Renal cortex interstitium (tissue), 11 donors: ENCODE results near the gene CD200R1L. TPM values are rescaled to one million over a fixed set of nuclear protein-coding genes. Genes with fewer than 3 reads are reported as not detected.

Source experiments
- DNase-seq, 11 donors: peaks; one replicate each; pipeline ENCODE4 v3.0.0-alpha.2; 2013; ENCODE audit warnings: low read depth in 9 of 11, low spot score in 4 of 11; ENCODE audit errors: extremely low read depth in 1 of 11
- polyA plus RNA-seq, 3 donors: library from polyadenylated mRNA; unstranded; fragments of 120-200 nt; gene quantifications; one replicate each; pipeline ENCODE4 v1.2.1, GENCODE V29; 2013; ENCODE audit not compliant: insufficient read length in 3 of 3

CD200R1L gene
- polyA plus RNA-seq, 3 donors: not detected

- no peak for DNase-seq
These were observed 17.6 kb downstream of the CD200R1L start for GRCh38 chr3:112829046-112829445.

GRCh38 chr3:112822064-112823055, 24.3 kb downstream of the CD200R1L start:
- DNase-seq: no peak

- no peak for DNase-seq
These were observed 28.4 kb downstream of the CD200R1L start for GRCh38 chr3:112818289-112818688.

GRCh38 chr3:112817797-112818196, 28.9 kb downstream of the CD200R1L start:
- no peak for DNase-seq

- no peak for DNase-seq
These were observed 29.4 kb downstream of the CD200R1L start for GRCh38 chr3:112817271-112817670.

GRCh38 chr3:112815981-112816380, 30.7 kb downstream of the CD200R1L start:
- DNase-seq: no peak

GRCh38 chr3:112814266-112814665, 32.4 kb downstream of the CD200R1L start:
- no peak for DNase-seq

GRCh38 chr3:112813723-112814171, 32.9 kb downstream of the CD200R1L start:
- DNase-seq: no peak

GRCh38 chr3:112813016-112813415, 33.6 kb downstream of the CD200R1L start:
- DNase-seq: no peak

GRCh38 chr3:112811917-112812660, 34.6 kb downstream of the CD200R1L start:
- DNase-seq: no peak

- peak in 10 of 11 donors; percentile 29 to 61 (median 46) for DNase-seq
These were observed 35.4 kb downstream of the CD200R1L start for GRCh38 chr3:112811131-112811884.

GRCh38 chr3:112810561-112810960, 36.1 kb downstream of the CD200R1L start:
- no peak for DNase-seq

- no peak for DNase-seq
These were observed 38.5 kb downstream of the CD200R1L start for GRCh38 chr3:112808136-112808535.

GRCh38 chr3:112807685-112808084, 39.0 kb downstream of the CD200R1L start:
- no peak for DNase-seq

- DNase-seq: no peak
These were observed 39.8 kb downstream of the CD200R1L start for GRCh38 chr3:112806903-112807302.

- no peak for DNase-seq
These were observed 41.5 kb downstream of the CD200R1L start for GRCh38 chr3:112805126-112805525.

GRCh38 chr3:112804021-112804420, 42.6 kb downstream of the CD200R1L start:
- no peak for DNase-seq

GRCh38 chr3:112803467-112803866, 43.2 kb downstream of the CD200R1L start:
- no peak for DNase-seq

- no peak for DNase-seq
These were observed 44.3 kb downstream of the CD200R1L start for GRCh38 chr3:112802338-112802737.
